Adrenal gland (tissue), 5 donors: ENCODE data around the gene CUL1.

Experiments used
- CTCF ChIP-seq, 6 experiments: fragments of 450-650 bp in 4 of 6; fragments of 200-600 bp in 2 of 6; sonication (generic) in 1 of 6; IDR thresholded peaks; 1 replicate in 5 of 6; 2 replicates in 1 of 6; pipeline versions ENCODE4 v1.5.1 to v1.8.0; 2016 to 2021; ENCODE audit warnings: antibody characterized with exemption in 6 of 6, mild to moderate bottlenecking in 2 of 6, moderate library complexity in 1 of 6
- POLR2A ChIP-seq, 2 donors: fragments of 450-650 bp; IDR thresholded peaks; one replicate each; pipeline ENCODE4 v1.6.1; 2017; ENCODE audit warnings: antibody characterized with exemption in 2 of 2, mild to moderate bottlenecking in 2 of 2, moderate library complexity in 1 of 2
- donor health status: DM: no; HTN: no; CAD: no.

- TF ChIP-seq CTCF (IDR thresholded peaks at IDR 0.05) = no peak
- no peak for TF ChIP-seq POLR2A (IDR thresholded peaks at IDR 0.05)
Measured at GRCh38 chr7:148670374-148670773, 28.3 kb upstream of the CUL1 start.
